Lower leg skin (tissue), 4 donors: ENCODE measurements around the gene FRAS1. TPM values are rescaled to one million over a fixed set of nuclear protein-coding genes. Genes with fewer than 3 reads are reported as not detected.

ENCODE experiments used
- DNase-seq, 2 donors: peaks; one replicate each; pipeline ENCODE4 v3.0.0-alpha.2; 2019; ENCODE audit warnings: low spot score in 2 of 2
- H3K4me3 ChIP-seq: fragments of 200-600 bp; sonication (generic); 2 replicates; pipeline ENCODE4 v1.5.1; 2017; ENCODE audit warnings: mild to moderate bottlenecking, low read depth; ENCODE audit not compliant: poor library complexity, severe bottlenecking
- POLR2A ChIP-seq, 2 donors: fragments of 450-650 bp; IDR thresholded peaks; one replicate each; pipeline ENCODE4 v1.6.1; 2016 to 2017; ENCODE audit warnings: antibody characterized with exemption in 2 of 2, mild to moderate bottlenecking in 1 of 2, moderate library complexity in 1 of 2
- WGBS, 2 donors: methylation state at CpG; one replicate each; pipeline ENCODE4 v1.1.5; 2018; 5-methylcytosine and 5-hydroxymethylcytosine counted together
- intact Hi-C: fragments of 100-400 bp; cut with DNase I; formaldehyde crosslinking; loops from one replicate; pipeline ENCODE4 v1.15.0; 2023; ENCODE audit warnings: low total_unique reads
- total RNA-seq, 4 donors: library from RNA; depleted of rRNA; stranded (reverse); fragments of >200 nt; gene quantifications; one replicate each; pipeline ENCODE4 v1.1.0, GENCODE V29; 2016
- TF ChIP-seq, protein P1 (sequence below), 3 donors: fragments of 450-650 bp; IDR thresholded peaks; one replicate each; pipeline ENCODE4 v1.5.1; 2016; ENCODE audit warnings: antibody characterized with exemption in 3 of 3, mild to moderate bottlenecking in 3 of 3, moderate library complexity in 2 of 3

Gene FRAS1
- total RNA-seq, 4 donors from 2014 or later: 0.83 to 5.3 (median 3.0) TPM

DNA sequence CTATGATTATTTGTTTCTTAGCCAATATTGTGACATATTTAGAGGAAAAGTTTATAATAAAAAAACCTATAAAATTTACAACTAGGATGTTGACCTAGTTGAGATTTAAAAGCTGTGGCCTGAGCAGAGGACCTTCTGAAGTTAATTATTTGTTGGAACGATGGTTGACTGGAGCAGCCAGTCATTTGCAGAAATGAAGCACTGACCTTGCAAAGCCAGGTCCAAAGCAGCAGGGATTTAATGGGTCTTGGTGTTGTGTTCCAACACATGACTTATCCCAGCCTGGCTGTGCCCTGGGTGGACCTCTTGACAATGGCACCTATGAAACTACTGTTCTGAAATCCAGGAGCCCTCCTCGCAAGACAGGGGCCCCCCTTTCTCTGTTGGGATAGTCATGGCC lies 235.2 kb downstream of the FRAS1 start:
- no peak overlapping the region for H3K4me3 ChIP-seq
- intact Hi-C loops: no loop called here
- WGBS, 2 donors: 56 to 62% methylated on average over 1 to 2 of the region's 2 CpGs
- no peak for DNase-seq
- no peak for TF ChIP-seq POLR2A (IDR thresholded peaks at IDR 0.05)
- TF ChIP-seq, protein P1, sequence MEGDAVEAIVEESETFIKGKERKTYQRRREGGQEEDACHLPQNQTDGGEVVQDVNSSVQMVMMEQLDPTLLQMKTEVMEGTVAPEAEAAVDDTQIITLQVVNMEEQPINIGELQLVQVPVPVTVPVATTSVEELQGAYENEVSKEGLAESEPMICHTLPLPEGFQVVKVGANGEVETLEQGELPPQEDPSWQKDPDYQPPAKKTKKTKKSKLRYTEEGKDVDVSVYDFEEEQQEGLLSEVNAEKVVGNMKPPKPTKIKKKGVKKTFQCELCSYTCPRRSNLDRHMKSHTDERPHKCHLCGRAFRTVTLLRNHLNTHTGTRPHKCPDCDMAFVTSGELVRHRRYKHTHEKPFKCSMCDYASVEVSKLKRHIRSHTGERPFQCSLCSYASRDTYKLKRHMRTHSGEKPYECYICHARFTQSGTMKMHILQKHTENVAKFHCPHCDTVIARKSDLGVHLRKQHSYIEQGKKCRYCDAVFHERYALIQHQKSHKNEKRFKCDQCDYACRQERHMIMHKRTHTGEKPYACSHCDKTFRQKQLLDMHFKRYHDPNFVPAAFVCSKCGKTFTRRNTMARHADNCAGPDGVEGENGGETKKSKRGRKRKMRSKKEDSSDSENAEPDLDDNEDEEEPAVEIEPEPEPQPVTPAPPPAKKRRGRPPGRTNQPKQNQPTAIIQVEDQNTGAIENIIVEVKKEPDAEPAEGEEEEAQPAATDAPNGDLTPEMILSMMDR (IDR thresholded peaks at IDR 0.05): no peak

DNA sequence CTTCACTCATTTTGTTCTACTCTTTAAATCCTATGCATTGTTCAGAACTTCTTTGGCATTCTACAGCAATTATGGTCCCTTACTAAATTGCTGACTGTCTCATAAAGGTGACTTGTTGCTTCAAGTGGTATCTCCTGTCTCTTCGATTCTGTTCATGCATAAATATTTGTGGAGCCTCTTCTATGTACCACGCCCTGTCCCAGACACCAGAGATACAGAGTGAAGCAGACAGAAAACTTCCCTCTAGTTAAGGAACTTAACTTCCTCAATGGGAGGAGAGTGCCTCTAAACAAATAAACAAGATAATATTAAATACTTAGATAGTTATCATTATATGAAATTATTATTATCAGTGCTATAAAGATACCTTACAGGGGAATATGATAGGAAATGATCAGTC lies 235.7 kb downstream of the FRAS1 start:
- DNase-seq: no peak
- 61 to 65% methylated on average over 2 of the region's 2 CpGs for WGBS, 2 donors
- intact Hi-C loops: no loop called here
- no peak for TF ChIP-seq POLR2A (IDR thresholded peaks at IDR 0.05)
- TF ChIP-seq, protein P1 (IDR thresholded peaks at IDR 0.05): no peak
- H3K4me3 ChIP-seq: no peak overlapping the region

DNA sequence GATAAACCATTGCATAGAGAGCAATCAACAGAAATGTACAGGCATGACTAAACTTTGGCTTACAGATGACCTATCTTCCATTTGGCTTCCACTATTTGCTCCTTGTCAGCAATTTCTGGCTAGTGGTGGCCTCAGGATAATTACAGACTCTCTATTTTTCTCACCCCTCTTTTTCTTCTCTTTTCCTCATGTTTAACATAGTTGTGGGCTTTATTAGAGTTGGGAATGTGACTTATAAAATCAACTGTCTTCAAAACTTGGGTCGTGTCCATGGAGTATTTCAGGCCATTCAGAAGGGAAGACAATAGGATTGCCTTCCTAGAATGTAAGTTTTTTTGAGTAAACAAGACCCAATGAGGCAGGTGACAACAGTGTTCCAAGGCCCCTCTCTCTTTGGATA lies 236.2 kb downstream of the FRAS1 start:
- H3K4me3 ChIP-seq: no peak overlapping the region
- no peak for DNase-seq
- whole genome bisulfite sequencing, 2 donors: 49 to 64% methylated on average over 1 of the region's 1 CpG
- TF ChIP-seq POLR2A (IDR thresholded peaks at IDR 0.05): no peak
- TF ChIP-seq, protein P1 (IDR thresholded peaks at IDR 0.05): no peak
- intact Hi-C loops: no loop called here

DNA sequence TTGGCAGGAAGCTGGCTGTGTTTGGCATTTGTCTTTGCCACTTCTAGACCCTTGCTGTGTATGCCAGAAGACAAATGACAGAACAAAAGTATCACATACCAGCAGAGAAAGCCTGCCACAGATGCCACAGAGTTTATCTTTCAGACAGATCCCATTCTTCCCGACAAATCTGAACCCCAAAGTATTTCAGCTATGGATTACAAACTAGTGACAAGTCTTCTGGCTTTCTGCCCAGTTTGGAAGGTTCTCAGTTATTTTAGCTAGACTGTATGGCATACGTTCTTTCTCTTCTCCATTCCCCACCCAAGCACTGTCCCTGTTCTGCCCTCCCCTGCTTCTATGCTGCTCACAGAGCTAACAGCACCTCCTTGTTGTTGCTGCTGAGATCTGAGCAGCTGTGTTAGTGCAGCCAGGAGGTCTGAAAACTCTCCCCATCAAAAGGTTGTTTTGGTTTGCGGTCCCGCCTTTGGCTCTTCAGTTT lies 236.7 kb downstream of the FRAS1 start:
- TF ChIP-seq, protein P1 (IDR thresholded peaks at IDR 0.05): no peak
- TF ChIP-seq POLR2A (IDR thresholded peaks at IDR 0.05): no peak
- DNase-seq: no peak
- H3K4me3 ChIP-seq: no peak overlapping the region
- 36 to 47% methylated on average over 4 of the region's 4 CpGs for WGBS, 2 donors
- intact Hi-C loops: no loop called here

DNA sequence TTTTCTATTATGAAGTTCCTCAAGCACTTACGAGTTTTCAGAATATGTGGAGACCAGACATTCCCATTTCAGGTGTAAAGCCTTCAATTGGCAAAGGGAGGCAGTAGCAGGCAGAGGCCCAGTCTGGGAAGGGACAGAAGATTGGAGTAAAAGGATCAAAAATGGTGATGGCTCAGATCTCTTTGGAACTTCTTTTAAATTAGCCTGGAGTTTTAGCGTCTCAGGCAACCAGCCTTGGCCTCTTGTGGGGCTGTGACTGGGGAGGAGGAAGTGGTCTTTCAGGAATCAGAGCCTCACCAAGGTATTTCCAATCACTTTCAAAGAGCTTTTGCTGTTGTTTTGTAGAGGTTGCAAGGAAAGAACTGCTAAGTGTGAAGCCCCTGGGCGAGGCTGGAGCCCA lies 239.1 kb downstream of the FRAS1 start:
- no peak overlapping the region for H3K4me3 ChIP-seq
- DNase-seq: no peak
- intact Hi-C loops: no loop called here
- WGBS, 2 donors: 63 to 67% methylated on average over 3 of the region's 3 CpGs
- TF ChIP-seq, protein P1 (IDR thresholded peaks at IDR 0.05): no peak
- no peak for TF ChIP-seq POLR2A (IDR thresholded peaks at IDR 0.05)

DNA sequence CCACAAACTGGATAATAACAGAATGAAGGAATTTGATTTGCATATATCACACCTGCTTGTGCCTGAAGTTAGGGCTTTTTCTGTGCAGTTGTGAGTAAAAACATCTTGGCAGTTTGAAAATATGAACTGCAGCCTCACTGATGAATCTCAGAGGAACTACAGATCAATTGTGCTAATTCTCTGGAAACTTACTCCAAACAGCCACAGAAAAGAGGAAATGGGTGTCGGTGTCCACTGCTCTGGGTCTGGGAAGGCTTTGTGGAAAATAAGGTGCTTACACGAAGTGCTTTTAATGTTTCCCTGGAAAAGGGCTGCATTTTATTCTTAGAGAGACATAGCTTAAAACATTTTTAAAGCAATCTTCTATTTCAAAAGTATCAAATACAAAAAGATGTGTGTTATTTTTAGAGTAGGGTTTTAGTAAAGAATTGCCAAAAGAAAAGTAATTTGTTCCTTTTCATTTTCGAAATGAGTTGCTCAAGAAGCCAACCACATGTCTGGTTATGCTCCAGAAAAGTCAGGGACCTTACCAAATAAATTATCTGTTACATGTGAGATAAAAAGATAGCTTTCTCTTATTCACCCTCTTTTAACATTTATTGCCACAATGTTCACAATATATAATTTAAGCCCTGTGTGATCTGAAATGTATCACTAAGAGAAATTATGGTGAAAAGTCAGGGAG lies 240.1 kb downstream of the FRAS1 start:
- intact Hi-C loops: no loop called here
- TF ChIP-seq, protein P1 (IDR thresholded peaks at IDR 0.05): no peak
- no peak for TF ChIP-seq POLR2A (IDR thresholded peaks at IDR 0.05)
- WGBS, 2 donors: 5 to 10% methylated on average over 3 of the region's 3 CpGs
- H3K4me3 ChIP-seq: no peak overlapping the region
- DNase-seq: no peak
